ENCODE results near the gene CD40.

The CD40 gene

DNA sequence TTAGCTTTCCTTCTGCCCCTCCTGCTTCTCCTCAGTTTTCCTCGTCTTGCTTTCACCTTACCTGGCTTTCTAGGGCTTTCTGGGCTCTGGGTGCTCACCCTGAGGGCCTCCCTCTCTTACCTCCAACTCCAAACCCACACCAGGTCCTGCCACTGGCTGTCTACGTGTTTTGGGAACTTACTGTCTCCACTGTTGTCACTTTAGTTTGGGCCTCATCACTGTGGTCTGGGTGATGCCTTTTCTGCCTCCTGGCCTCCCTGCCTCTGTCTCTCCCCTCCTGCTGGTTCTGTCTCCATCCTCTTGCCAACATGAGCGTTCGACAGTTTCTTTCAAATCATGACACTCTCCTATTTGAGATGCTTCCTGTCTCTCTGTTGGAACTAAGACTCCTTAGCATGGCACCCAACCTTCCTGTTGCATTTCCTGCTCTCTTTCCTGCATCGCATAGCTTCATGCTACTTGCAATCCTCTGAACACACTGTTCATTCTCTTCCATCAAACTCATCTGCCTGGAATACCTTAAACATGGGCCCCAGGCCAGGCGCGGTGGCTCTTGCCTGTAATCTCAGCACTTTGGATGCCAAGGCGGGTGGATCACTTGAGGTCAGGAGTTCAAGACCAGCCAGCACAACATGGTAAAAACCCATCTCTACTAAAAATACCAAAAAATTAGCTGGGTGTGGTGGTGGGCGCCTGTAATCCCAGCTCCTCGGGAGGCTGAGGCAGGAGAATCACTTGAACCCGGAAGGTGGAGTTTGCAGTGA, 5.5 kb downstream of the CD40 start:
- DNase-seq, result no peak

DNA sequence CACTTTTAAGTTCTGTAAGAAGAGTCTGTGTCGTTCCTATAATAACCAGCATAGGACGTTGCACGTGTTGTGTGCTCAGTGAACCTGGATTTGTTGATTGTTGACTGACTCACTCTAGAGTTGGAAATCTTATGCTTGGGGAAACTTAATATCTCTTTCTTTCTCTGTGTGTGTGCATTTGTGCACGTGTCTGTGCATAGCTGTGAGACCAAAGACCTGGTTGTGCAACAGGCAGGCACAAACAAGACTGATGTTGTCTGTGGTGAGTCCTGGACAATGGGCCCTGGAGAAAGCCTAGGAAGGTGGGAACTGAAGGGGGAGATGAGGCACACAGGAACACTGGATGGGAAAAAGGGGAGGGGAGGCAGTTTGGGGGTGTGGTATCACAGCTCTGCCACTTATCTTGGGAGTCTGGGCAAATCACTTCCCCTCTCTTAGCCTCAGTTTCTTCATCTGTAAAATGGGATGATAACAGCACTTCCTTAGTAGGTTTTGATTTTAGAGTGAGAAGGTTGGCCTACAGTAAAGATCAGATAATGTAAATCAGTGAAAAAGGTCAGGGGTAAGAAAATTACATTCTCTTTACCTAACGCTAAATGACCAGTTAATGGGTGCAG, 8.4 kb downstream of the CD40 start:
- DNase-seq, result no peak

- no peak for DNase-seq
These were observed 9.4 kb downstream of the CD40 start for GRCh38 chr20:46127396-46128010.

- no peak for DNase-seq
These were observed 10.4 kb downstream of the CD40 start for GRCh38 chr20:46128310-46129151.

- DNase-seq, result no peak
These were observed 11.9 kb downstream of the CD40 start for GRCh38 chr20:46129955-46130481.

DNA sequence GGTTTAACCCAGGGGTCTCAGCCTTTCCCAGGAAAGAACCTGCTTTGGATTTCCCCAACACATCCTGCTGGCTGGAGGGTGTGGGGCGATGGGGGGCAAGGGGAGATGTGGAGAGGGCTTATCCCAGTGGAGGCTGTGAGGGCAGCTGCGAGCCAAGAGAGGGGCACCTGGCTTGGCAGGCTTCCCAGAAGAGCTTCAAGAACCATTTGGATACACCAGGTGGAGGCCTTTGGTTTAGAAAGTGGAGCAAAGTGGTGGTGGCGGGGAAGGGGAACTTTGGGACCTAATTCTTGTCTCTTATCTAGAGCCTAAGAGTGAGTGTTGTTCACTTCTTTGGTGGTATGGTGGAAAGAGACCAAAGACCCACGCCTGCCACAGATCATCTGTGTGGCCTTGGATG, 12.4 kb downstream of the CD40 start:
- DNase-seq, result no peak

DNA sequence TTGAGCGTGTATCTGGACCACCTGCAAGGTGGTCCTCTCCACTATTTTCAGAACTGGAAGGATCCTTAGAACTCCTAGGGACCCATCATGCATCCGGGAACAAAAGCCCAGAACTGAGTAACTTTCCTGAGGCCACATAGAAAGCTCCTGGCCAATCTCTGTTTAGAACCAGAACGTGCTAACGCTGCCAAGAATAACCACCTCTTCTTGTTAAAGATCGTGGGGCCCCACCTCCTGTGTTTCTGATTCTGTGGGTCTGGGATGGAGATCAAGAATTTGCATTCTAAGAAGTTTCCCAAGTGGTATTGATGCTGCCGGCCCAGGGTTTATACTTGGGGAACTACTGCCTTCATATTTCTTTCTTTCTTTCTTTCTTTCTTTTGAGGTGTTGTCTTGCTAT, 13.3 kb downstream of the CD40 start:
- no peak for DNase-seq

DNA sequence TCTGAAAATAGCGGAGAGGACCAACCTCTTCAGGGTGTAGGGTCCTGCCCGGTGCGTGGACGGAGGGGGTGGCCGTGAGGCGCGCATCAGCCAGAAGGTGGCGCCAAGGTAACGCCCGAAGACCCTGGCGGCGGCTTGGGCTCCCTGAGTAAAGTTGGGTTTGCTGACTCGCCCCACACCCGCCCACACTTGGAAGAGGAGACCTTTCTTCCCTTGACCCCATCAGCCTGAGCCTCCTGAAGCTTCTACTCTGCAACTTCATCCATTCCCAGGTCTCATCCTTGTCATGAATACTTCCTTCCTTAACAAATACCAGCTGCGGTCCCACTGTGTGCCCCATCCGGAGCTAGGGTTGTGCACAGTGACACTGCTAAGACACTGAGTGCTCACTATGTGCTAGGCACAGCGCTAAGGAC, 14.6 kb downstream of the CD40 start:
- peak; percentile 43 for DNase-seq

DNA sequence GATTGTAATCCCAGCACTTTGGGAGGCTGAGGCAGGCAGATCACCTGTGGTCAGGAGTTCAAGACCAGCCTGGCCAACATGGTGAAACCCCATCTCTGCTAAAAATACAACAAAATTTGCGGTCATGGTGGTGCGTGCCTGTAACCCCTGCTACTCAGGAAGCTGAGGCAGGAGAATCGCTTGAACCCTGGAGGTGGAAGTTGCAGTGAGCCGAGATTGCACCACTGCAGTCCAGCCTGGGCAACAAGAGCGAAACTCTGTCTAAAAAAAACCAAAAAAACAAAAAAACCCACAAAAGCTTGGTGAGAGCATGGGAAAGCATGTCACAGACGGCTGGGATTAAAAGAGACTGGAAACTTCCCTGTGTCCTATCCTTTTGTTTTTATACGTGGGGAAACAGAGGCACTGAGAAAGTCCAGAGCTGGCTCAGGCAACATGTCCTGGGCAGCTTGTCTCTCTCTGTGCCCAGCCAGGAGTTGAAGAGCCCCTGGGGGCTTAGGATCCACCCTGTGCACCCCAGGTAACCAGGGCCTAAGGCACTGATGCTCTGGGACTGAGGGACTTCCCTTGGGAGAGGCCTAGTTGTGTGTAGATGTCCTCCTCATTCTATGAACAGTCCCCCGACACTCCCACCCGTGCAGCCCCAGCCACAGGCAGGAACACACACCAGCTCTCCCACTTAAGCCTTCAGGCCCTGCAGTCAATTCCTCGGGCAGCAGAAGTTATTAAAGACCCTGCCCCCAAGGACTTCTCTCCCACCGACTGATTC, 16.0 kb downstream of the CD40 start:
- no peak for DNase-seq

GRCh38 chr20:46134716-46135115, 16.6 kb downstream of the CD40 start:
- DNase-seq, result no peak

DNA sequence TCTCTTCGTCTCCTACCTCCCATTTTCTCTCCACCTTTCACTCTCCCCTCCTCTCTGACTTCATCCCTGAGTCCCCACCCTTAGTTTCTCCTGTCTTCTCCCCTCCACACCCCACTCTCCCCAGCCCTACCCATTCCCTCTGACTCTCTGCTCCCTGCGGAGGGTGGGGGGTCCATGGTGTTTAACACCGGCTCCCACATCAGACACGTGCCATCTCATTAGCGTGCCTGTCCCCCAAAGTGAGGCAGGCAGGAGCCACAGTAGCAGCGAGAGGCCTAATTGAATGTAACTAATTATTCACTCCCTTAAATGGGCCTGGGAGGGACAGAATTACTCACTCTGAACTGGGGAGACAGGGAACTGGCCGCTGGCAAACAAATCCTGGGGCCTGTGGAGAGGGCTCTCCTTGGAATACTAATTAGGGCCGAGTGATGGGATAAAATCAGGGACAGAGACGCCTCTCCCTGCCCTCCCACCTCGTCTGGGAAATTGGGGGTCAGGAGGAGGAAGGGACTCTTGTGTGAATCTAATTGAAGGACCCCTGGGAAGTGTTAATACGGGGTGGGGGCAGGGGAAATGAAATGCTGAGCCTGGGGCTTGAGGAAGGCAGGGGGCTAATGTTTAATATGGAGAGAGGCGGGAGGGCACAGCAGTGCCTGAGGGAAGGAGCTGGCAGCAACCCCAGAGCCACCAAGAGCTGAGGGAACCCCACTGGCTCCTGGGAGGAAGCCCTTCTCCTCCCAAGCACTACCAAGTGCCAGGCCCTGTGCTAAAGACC, 17.9 kb downstream of the CD40 start:
- DNase-seq, result no peak

GRCh38 chr20:46137816-46138215, 19.7 kb downstream of the CD40 start:
- no peak for DNase-seq

DNA sequence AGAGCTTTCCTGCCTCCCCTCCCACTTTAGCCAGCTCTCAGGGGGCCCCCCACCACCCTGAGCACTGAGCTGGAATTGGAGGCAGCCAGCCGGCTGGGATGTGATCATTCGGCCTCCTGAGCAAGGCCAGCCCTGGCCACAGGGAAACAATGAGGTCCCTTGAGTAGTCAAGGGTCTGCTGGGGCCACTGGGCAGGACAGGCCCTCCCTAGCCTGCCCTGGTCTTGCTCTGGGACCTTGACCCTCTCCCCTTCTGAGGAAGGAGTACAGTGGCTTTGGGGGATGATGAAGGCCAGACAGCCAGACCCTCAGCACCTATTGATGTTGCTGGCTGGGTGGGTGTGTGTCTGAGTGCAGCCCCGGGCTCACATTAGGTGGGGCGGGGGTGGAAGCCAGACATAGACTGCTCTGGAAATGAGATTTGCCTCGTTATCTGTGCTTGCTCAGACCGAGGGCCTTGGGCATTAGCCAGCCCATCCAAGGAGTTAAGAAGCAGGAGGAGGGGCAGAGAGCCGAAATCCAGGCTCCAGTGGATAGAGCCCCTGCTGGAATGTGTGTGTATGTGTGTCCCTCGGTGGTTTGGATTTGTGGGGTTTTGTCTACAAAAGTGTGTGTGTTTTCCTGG, 21.3 kb downstream of the CD40 start:
- no peak for DNase-seq

DNA sequence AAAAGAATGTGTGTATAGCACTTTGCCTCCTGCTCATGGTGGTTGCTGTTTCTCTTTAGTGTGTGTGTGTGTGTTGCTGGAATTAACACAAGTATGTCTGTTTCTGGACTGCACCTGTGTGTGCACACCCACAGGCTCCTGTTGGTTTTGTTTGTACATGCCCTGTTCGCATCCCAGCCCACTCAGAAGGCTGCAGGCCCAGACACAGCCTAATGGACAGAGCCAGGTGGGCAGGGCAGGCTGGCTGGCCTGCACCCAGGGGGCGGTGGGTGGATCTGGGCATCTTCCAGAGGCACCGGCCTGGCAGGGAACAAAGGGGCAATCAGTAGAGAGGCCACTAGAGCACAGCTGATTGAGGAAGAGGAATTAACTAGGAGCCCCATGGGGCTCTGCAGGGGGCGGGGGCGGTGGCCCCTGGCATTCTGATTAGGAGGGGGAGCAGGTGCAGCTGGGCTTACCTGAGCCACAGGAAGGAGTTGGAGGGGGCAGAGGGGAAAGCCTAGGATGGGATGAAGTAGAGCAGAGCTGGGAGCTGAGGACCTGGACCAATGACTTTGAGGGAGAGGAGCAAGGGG, 21.9 kb downstream of the CD40 start:
- DNase-seq, result no peak

- DNase-seq, result no peak
These were observed 24.0 kb downstream of the CD40 start for GRCh38 chr20:46142124-46142523.

- DNase-seq, result no peak
These were observed 26.4 kb downstream of the CD40 start for GRCh38 chr20:46144432-46145025.

DNA sequence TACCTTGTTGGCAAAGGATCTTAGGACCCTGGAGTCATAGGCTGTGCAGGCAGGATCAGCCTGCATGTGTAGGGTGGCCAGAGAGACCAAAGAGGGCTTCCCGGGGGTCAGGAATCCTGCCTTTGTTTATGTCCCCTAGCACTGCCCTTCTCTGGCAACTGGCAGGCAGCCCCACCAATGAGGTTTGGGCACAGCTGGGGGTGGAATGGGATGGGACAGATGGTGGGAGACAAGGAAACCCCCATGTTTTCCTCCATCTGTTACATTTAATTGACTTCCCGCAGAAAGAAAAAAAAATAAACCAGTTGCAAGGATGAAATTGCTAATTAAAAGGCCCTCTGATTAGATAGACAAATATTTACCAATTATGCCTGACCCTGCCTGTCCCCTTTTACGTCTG, 27.6 kb downstream of the CD40 start:
- no peak for DNase-seq

- DNase-seq, result no peak
These were observed 30.4 kb downstream of the CD40 start for GRCh38 chr20:46148313-46149208.

- DNase-seq, result no peak
These were observed 32.8 kb downstream of the CD40 start for GRCh38 chr20:46150943-46151342.

Measured in effector CD4-positive, alpha-beta T cell (primary cell).